IMR-90 (cell line): ENCODE measurements around the gene ZNF484. TPM values are rescaled to one million over a fixed set of nuclear protein-coding genes. Genes with fewer than 3 reads are reported as not detected.
"Not testable (repeated sequence)": the region's sequence is repeated elsewhere in the genome, so short reads cannot be mapped to it uniquely, and the experiment has no call there.

Source experiments
- ATAC-seq: fragments of 200-7000 bp; cut with Tn5 transposase; 2 replicates; pipeline ENCODE4 v1.9.1; 2020; ENCODE audit warnings: low read depth, mild to moderate bottlenecking, moderate library complexity
- BruUV-seq: library from RNA; stranded (reverse); fragments of 400-500 nt; replicated peaks from 2 replicates; lab custom pipeline; 2021; lab: Mats Ljungman, UMichigan
- CTCF ChIA-PET: fragments of 300-600 bp; formaldehyde crosslinking; extraction: SDS; loops from one replicate; lab custom pipeline; 2021; ENCODE audit warnings: antibody characterized with exemption; lab: Yijun Ruan, JAX
- POLR2A ChIA-PET: fragments of 300-600 bp; sonication (Branson Sonifier 250); formaldehyde crosslinking; loops from one replicate; lab custom pipeline; 2022; ENCODE audit warnings: antibody characterized with exemption; ENCODE audit not compliant: unreplicated experiment; lab: Charles Lee
- DNase-seq: peaks from one replicate; pipeline ENCODE4 v3.0.0; 2013
- H2AFZ ChIP-seq: replicated peaks from 2 replicates; pipeline ENCODE3; 2013; ENCODE audit warnings: low read length, mild to moderate bottlenecking; ENCODE audit not compliant: poor library complexity
- H2AK5ac ChIP-seq: 2 replicates; pipeline ENCODE4 v1.6.1; 2013; ENCODE audit warnings: low read depth, low read length, inconsistent platforms
- H2AK9ac ChIP-seq: replicated peaks from 2 replicates; pipeline ENCODE3; 2013; ENCODE audit warnings: mild to moderate bottlenecking, low read depth, low read length, moderate library complexity; ENCODE audit not compliant: poor library complexity
- H2BK120ac ChIP-seq: 2 replicates; pipeline ENCODE4 v1.6.1; 2013; ENCODE audit warnings: low read depth, low read length, inconsistent platforms
- H2BK15ac ChIP-seq: 3 replicates; pipeline ENCODE4 v1.6.1; 2013; ENCODE audit warnings: low read depth, low read length, inconsistent platforms
- H2BK20ac ChIP-seq: 2 replicates; pipeline ENCODE4 v1.6.1; 2013; ENCODE audit warnings: low read depth, mild to moderate bottlenecking, inconsistent platforms, low read length, moderate library complexity
- H2BK5ac ChIP-seq: 2 replicates; pipeline ENCODE4 v1.6.1; 2013; ENCODE audit warnings: mild to moderate bottlenecking, low read depth, low read length, inconsistent platforms; ENCODE audit not compliant: poor library complexity, severe bottlenecking
- H3K14ac ChIP-seq: replicated peaks from 2 replicates; pipeline ENCODE4 v1.6.1; 2013; ENCODE audit warnings: low read depth, low read length, inconsistent platforms
- H3K18ac ChIP-seq: 2 replicates; pipeline ENCODE4 v1.6.1; 2013; ENCODE audit warnings: low read depth, low read length, control low read depth
- H3K23ac ChIP-seq: 2 replicates; pipeline ENCODE4 v1.6.1; 2013; ENCODE audit warnings: low read depth, low read length, inconsistent platforms
- H3K27ac ChIP-seq: 2 replicates; pipeline ENCODE4 v1.5.1; 2013; ENCODE audit warnings: mild to moderate bottlenecking, control low read depth, low read length; ENCODE audit not compliant: insufficient read depth
- H3K27me3 ChIP-seq: 2 replicates; pipeline ENCODE4 v1.6.1; 2013; ENCODE audit warnings: low read length; ENCODE audit not compliant: control insufficient read depth, insufficient read depth
- H3K36me3 ChIP-seq: 2 replicates; pipeline ENCODE4 v1.6.1; 2013; ENCODE audit warnings: low read length, mixed read lengths; ENCODE audit not compliant: control insufficient read depth, insufficient read depth
- H3K4ac ChIP-seq: 2 replicates; pipeline ENCODE4 v1.6.1; 2013; ENCODE audit warnings: low read depth, low read length, inconsistent platforms
- H3K4me1 ChIP-seq: 2 replicates; pipeline ENCODE4 v1.6.1; 2013; ENCODE audit warnings: low read length, mixed read lengths; ENCODE audit not compliant: control insufficient read depth, insufficient read depth
- H3K4me2 ChIP-seq: 2 replicates; pipeline ENCODE4 v1.6.1; 2013; ENCODE audit warnings: low read depth, mild to moderate bottlenecking, control low read depth, low read length, moderate library complexity
- H3K4me3 ChIP-seq: 2 replicates; pipeline ENCODE4 v1.5.1; 2013; ENCODE audit warnings: low read depth, mild to moderate bottlenecking, control low read depth, low read length, moderate library complexity; ENCODE audit not compliant: insufficient read depth
- H3K56ac ChIP-seq: 2 replicates; pipeline ENCODE4 v1.6.1; 2013; ENCODE audit warnings: low read length, inconsistent platforms; ENCODE audit not compliant: insufficient read depth; ENCODE audit errors: extremely low read depth
- H3K79me1 ChIP-seq, 2 experiments: 2 replicates each; pipeline ENCODE4 v1.6.1; 2013; ENCODE audit warnings: low read length in 2 of 2, inconsistent platforms in 1 of 2, low read depth in 1 of 2
- H3K9ac ChIP-seq: 2 replicates; pipeline ENCODE4 v1.6.1; 2013; ENCODE audit warnings: low read depth, low read length, control low read depth
- H3K9me1 ChIP-seq: 2 replicates; pipeline ENCODE4 v1.6.1; 2013; ENCODE audit warnings: low read length, inconsistent platforms; ENCODE audit not compliant: insufficient read depth
- H3K9me3 ChIP-seq: 2 replicates; pipeline ENCODE4 v1.6.1; 2013; ENCODE audit warnings: low read length; ENCODE audit not compliant: control insufficient read depth, insufficient read depth
- H4K20me1 ChIP-seq: 2 replicates; pipeline ENCODE4 v1.6.1; 2013; ENCODE audit warnings: low read length, inconsistent platforms; ENCODE audit not compliant: insufficient read depth
- H4K5ac ChIP-seq: 2 replicates; pipeline ENCODE4 v1.6.1; 2013; ENCODE audit warnings: mild to moderate bottlenecking, low read depth, low read length, control low read depth
- H4K8ac ChIP-seq, 2 experiments: 2 replicates each; pipeline ENCODE4 v1.6.1; 2013; ENCODE audit warnings: low read depth in 2 of 2, low read length in 2 of 2, control low read depth in 1 of 2, inconsistent platforms in 1 of 2
- H4K91ac ChIP-seq: 2 replicates; pipeline ENCODE4 v1.6.1; 2013; ENCODE audit warnings: low read depth, low read length, inconsistent platforms; ENCODE audit not compliant: insufficient read depth
- CTCF ChIP-seq: conservative IDR thresholded peaks from 2 replicates; pipeline ENCODE4 v1.5.1; 2012; ENCODE audit warnings: mild to moderate bottlenecking, low read depth, low read length, improper control_type of control experiment
- RAD21 ChIP-seq: IDR thresholded peaks from 2 replicates; pipeline ENCODE4 v1.6.1; 2012; ENCODE audit warnings: low read length, improper control_type of control experiment
- WGBS, 2 experiments: methylation state at CpG; one replicate each; pipeline versions ENCODE4 v1.1.5 to v1.1.7; 2013; ENCODE audit warnings: missing lambda C conversion rate in 2 of 2; ENCODE audit not compliant: insufficient read length in 1 of 2; ENCODE audit errors: extremely low coverage in 2 of 2; 5-methylcytosine and 5-hydroxymethylcytosine counted together
- dilution Hi-C: fragments of 300-500 bp; cut with HindIII; formaldehyde crosslinking; loops from one replicate; pipeline ENCODE4 v1.14.3; 2018; ENCODE audit warnings: low sequenced_read_pairs; ENCODE audit not compliant: unreplicated experiment
- in situ Hi-C: fragments of 300-500 bp; cut with MboI; formaldehyde crosslinking; loops from 3 replicates; pipeline ENCODE4 v1.14.3; 2019; ENCODE audit warnings: low sequenced_read_pairs, inconsistent platforms, mixed read lengths
- intact Hi-C: fragments of 100-400 bp; cut with micrococcal nuclease; formaldehyde crosslinking; loops from 2 replicates; pipeline ENCODE4 v1.10.0; 2022
- polyA plus RNA-seq, 3 experiments: library from polyadenylated mRNA; depleted of rRNA; stranded (reverse); fragments of >200 nt; gene quantifications; 2 replicates each; pipeline ENCODE4 v1.2.3, GENCODE V29; 2012; ENCODE audit warnings: low replicate concordance in 1 of 3
- total RNA-seq: library from RNA; depleted of rRNA; stranded (reverse); fragments of >200 nt; gene quantifications from 2 replicates; pipeline ENCODE4 v1.2.3, GENCODE V29; 2012

Gene ZNF484
- total and polyA plus RNA-seq, 2 of the 4 experiments (the other 2 are of a cell fraction): 1.4 to 11.8 TPM

GRCh38 chr9:92911511-92912475 is 34.0 kb upstream of the ZNF484 start (continued):
- TF ChIP-seq CTCF (no peak), RAD21 (no peak)

- H2AK5ac ChIP-seq, H3K27me3 ChIP-seq, H2BK120ac ChIP-seq, H2BK20ac ChIP-seq, H3K9me1 ChIP-seq, in situ Hi-C loops, DNase-seq, intact Hi-C loops, H3K4me1 ChIP-seq, H3K4ac ChIP-seq, H4K91ac ChIP-seq, H4K20me1 ChIP-seq, H3K9me3 ChIP-seq, H3K9ac ChIP-seq, H2BK5ac ChIP-seq, POLR2A ChIA-PET, H2AFZ ChIP-seq, H3K79me1 ChIP-seq, BruUV-seq, ATAC-seq, H2AK9ac ChIP-seq, H3K18ac ChIP-seq, H4K5ac ChIP-seq, H3K4me2 ChIP-seq, H3K27ac ChIP-seq, H3K56ac ChIP-seq, H3K23ac ChIP-seq, H2BK15ac ChIP-seq, H3K14ac ChIP-seq, H3K36me3 ChIP-seq, H4K8ac ChIP-seq, H3K4me3 ChIP-seq, CTCF ChIA-PET, dilution Hi-C loops: not testable (repeated sequence)
- 100% methylated on average over 1 of the region's 6 CpGs; no CpG with 5 or more reads in 1 of the 2 experiments for WGBS, 2 experiments
These were observed 27.3 kb upstream of the ZNF484 start for GRCh38 chr9:92905137-92905536.
